SU-DHL-6 (cell line): ENCODE data around the gene FXYD2.

ENCODE experiments used
- EZH2phosphoT487 ChIP-seq: fragments of 200-600 bp; sonication (generic), shearing (Covaris generic); conservative IDR thresholded peaks from 2 replicates; pipeline ENCODE4 v1.6.1; 2018; ENCODE audit warnings: mild to moderate bottlenecking, antibody characterized with exemption, low read length, moderate library complexity, mixed read lengths
- TF ChIP-seq, protein P1 (sequence below): fragments of 200-600 bp; sonication (generic); IDR thresholded peaks from one replicate; pipeline ENCODE4 v1.5.1; 2017; ENCODE audit warnings: antibody characterized with exemption, mild to moderate bottlenecking, low read length, moderate library complexity; ENCODE audit not compliant: insufficient read depth, poor library complexity, severe bottlenecking

GRCh38 chr11:117831661-117832415 lies 7.3 kb upstream of the FXYD2 start:
- TF ChIP-seq, protein P1, sequence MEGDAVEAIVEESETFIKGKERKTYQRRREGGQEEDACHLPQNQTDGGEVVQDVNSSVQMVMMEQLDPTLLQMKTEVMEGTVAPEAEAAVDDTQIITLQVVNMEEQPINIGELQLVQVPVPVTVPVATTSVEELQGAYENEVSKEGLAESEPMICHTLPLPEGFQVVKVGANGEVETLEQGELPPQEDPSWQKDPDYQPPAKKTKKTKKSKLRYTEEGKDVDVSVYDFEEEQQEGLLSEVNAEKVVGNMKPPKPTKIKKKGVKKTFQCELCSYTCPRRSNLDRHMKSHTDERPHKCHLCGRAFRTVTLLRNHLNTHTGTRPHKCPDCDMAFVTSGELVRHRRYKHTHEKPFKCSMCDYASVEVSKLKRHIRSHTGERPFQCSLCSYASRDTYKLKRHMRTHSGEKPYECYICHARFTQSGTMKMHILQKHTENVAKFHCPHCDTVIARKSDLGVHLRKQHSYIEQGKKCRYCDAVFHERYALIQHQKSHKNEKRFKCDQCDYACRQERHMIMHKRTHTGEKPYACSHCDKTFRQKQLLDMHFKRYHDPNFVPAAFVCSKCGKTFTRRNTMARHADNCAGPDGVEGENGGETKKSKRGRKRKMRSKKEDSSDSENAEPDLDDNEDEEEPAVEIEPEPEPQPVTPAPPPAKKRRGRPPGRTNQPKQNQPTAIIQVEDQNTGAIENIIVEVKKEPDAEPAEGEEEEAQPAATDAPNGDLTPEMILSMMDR = no peak
- TF ChIP-seq EZH2phosphoT487 = no peak
